ENCODE results near the gene ARAF.

DNA sequence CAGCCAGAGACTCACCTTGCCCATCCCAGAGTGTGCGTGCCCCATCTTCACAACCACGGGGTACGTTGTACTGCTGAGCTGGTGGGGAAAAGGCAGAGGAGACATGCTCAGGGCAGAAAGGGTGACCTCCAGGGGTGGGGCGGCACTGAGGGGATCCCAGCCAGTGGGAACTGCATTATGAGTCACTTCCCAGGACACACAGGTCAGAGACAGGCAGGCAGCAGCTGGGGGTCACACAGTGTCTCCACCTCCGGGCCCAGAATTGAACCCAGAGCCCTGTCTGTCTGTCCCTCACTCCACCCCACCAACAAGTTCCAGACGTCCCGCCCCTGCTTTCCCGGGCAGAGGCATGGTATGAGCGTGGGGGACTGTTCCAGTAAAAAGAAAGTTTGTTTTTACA, 16.4 kb downstream of the ARAF start:
- TF ChIP-seq CTCF (IDR thresholded peaks at IDR 0.05; ENCODE audit: insufficient read depth, low read depth, low read length): no peak
- TF ChIP-seq EZH2 (IDR thresholded peaks at IDR 0.05; ENCODE audit: insufficient read depth, low read length): no peak

Data from astrocyte (in vitro differentiated cells and primary cell).